Trophoblast cell (in vitro differentiated cells and primary cell): ENCODE data around the gene KLK5.

Experiments used
- DNase-seq, 2 donors: peaks; one replicate each; pipeline ENCODE4 v3.0.0-alpha.2; 2016
- H2AFZ ChIP-seq: 2 replicates; pipeline ENCODE4 v1.6.1; 2013; ENCODE audit warnings: low read length, moderate library complexity, mild to moderate bottlenecking; ENCODE audit not compliant: insufficient read depth, poor library complexity
- H2AK5ac ChIP-seq: 2 replicates; pipeline ENCODE4 v1.6.1; 2013; ENCODE audit warnings: mild to moderate bottlenecking, low read length
- H2BK120ac ChIP-seq: 2 replicates; pipeline ENCODE4 v1.6.1; 2013; ENCODE audit warnings: low read length, mild to moderate bottlenecking, moderate library complexity; ENCODE audit not compliant: insufficient read depth, poor library complexity
- H2BK12ac ChIP-seq: 2 replicates; pipeline ENCODE4 v1.6.1; 2013; ENCODE audit warnings: mild to moderate bottlenecking, low read length, moderate library complexity
- H2BK5ac ChIP-seq: 2 replicates; pipeline ENCODE4 v1.6.1; 2013; ENCODE audit warnings: low read length, low read depth, moderate library complexity, mild to moderate bottlenecking; ENCODE audit not compliant: poor library complexity
- H3K14ac ChIP-seq: 2 replicates; pipeline ENCODE4 v1.6.1; 2013; ENCODE audit warnings: mild to moderate bottlenecking, low read length
- H3K18ac ChIP-seq: 2 replicates; pipeline ENCODE4 v1.6.1; 2013; ENCODE audit warnings: mild to moderate bottlenecking, low read length
- H3K23ac ChIP-seq: 2 replicates; pipeline ENCODE4 v1.6.1; 2013; ENCODE audit warnings: low read length
- H3K27ac ChIP-seq: 2 replicates; pipeline ENCODE4 v1.5.1; 2013; ENCODE audit warnings: low read depth, mild to moderate bottlenecking, inconsistent platforms, low read length, moderate library complexity
- H3K27me3 ChIP-seq: 2 replicates; pipeline ENCODE4 v1.6.1; 2013; ENCODE audit warnings: inconsistent platforms, mild to moderate bottlenecking, low read length, moderate library complexity; ENCODE audit not compliant: insufficient read depth
- H3K36me3 ChIP-seq, 2 experiments: 1 replicate in 1 of 2; 2 replicates in 1 of 2; pipeline ENCODE4 v1.6.1; 2013; ENCODE audit warnings: low read length in 2 of 2, mild to moderate bottlenecking in 2 of 2, moderate library complexity in 1 of 2; ENCODE audit not compliant: insufficient read depth in 2 of 2, control insufficient read depth in 1 of 2
- H3K4ac ChIP-seq: 2 replicates; pipeline ENCODE4 v1.6.1; 2013; ENCODE audit warnings: low read depth, mild to moderate bottlenecking, low read length, moderate library complexity
- H3K4me1 ChIP-seq, 2 experiments: 1 replicate in 1 of 2; 2 replicates in 1 of 2; pipeline ENCODE4 v1.6.1; 2013; ENCODE audit warnings: low read length in 2 of 2, mild to moderate bottlenecking in 2 of 2, moderate library complexity in 1 of 2; ENCODE audit not compliant: insufficient read depth in 2 of 2, control insufficient read depth in 1 of 2
- H3K4me2 ChIP-seq: 2 replicates; pipeline ENCODE4 v1.6.1; 2013; ENCODE audit warnings: inconsistent platforms, mild to moderate bottlenecking, low read length, moderate library complexity
- H3K4me3 ChIP-seq: 2 replicates; pipeline ENCODE4 v1.5.1; 2013; ENCODE audit warnings: mild to moderate bottlenecking, low read depth, low read length, inconsistent platforms
- H3K79me1 ChIP-seq: one replicate; pipeline ENCODE4 v1.6.1; 2013; ENCODE audit warnings: low read length
- H3K79me2 ChIP-seq: 2 replicates; pipeline ENCODE4 v1.6.1; 2013; ENCODE audit warnings: low read length, mild to moderate bottlenecking; ENCODE audit not compliant: control insufficient read depth, insufficient read depth, poor library complexity
- H3K9ac ChIP-seq: 2 replicates; pipeline ENCODE4 v1.6.1; 2013; ENCODE audit warnings: mild to moderate bottlenecking, low read length
- H3K9me3 ChIP-seq: 2 replicates; pipeline ENCODE4 v1.6.1; 2013; ENCODE audit warnings: low read depth, mild to moderate bottlenecking, control low read depth, inconsistent platforms, low read length; ENCODE audit not compliant: insufficient read depth
- H4K12ac ChIP-seq: 2 replicates; pipeline ENCODE4 v1.6.1; 2013; ENCODE audit warnings: low read depth, mild to moderate bottlenecking, low read length, moderate library complexity
- H4K8ac ChIP-seq: 2 replicates; pipeline ENCODE4 v1.6.1; 2013; ENCODE audit warnings: low read depth, mild to moderate bottlenecking, low read length, moderate library complexity
- H4K91ac ChIP-seq: one replicate; pipeline ENCODE4 v1.6.1; 2013; ENCODE audit warnings: low read depth, mild to moderate bottlenecking, low read length, moderate library complexity
- WGBS: extraction: QIAGEN DNeasy Blood & Tissue Kit; methylation state at CpG from one replicate; pipeline ENCODE4 v1.1.7; 2013; ENCODE audit warnings: missing lambda C conversion rate; ENCODE audit not compliant: insufficient read length, insufficient coverage; ENCODE audit errors: extremely low coverage; 5-methylcytosine and 5-hydroxymethylcytosine counted together

KLK5 gene

GRCh38 chr19:50910722-50911121 lies 42.1 kb downstream of the KLK5 start:
- DNase-seq, result no peak
- Histone ChIP-seq H3K79me1 (no peaks in the 10 kb centered on the region), H2BK120ac (no peak overlapping the region), H3K79me2 (no peaks in the 10 kb centered on the region), H3K9me3 (peaks cover 14% of the 10 kb centered on the region), H4K12ac (no peak overlapping the region), H3K4ac (no peak overlapping the region), H3K4me3 (no peak overlapping the region), H3K36me3 (no peaks in the 10 kb centered on the region), H3K18ac (no peak overlapping the region), H4K8ac (no peak overlapping the region), H3K27me3 (peaks cover 23% of the 10 kb centered on the region), H3K4me2 (no peak overlapping the region), H2AK5ac (no peak overlapping the region), H2AFZ (no peak overlapping the region), H3K9ac (no peak overlapping the region), H3K14ac (no peak overlapping the region), H3K4me1 (peaks cover 0 to 4% of the 10 kb centered on the region in 2 experiments), H2BK5ac (no peak overlapping the region), H3K27ac (no peak overlapping the region), H3K23ac (no peak overlapping the region), H2BK12ac (no peak overlapping the region), H4K91ac (no peak overlapping the region)
- no CpG with 5 or more reads among the region's 4 CpGs for WGBS

- H3K18ac ChIP-seq, result no peak overlapping the region
- H3K9me3 ChIP-seq, result peaks cover 14% of the 10 kb centered on the region
- H3K23ac ChIP-seq, result no peak overlapping the region
- no peaks in the 10 kb centered on the region for H3K36me3 ChIP-seq
- H4K91ac ChIP-seq, result no peak overlapping the region
- no peak overlapping the region for H2BK12ac ChIP-seq
- no peak overlapping the region for H3K4ac ChIP-seq
- H2BK120ac ChIP-seq, result no peak overlapping the region
- no peak overlapping the region for H3K9ac ChIP-seq
- DNase-seq, result no peak
- WGBS, result no CpG with 5 or more reads among the region's 36 CpGs
- H2AK5ac ChIP-seq, result no peak overlapping the region
- peak overlapping the region; percentile 27 for H2AFZ ChIP-seq
- H3K4me3 ChIP-seq, result no peak overlapping the region
- H3K27ac ChIP-seq, result no peak overlapping the region
- no peak overlapping the region for H4K12ac ChIP-seq
- peaks cover 0 to 4% of the 10 kb centered on the region in 2 experiments for H3K4me1 ChIP-seq
- H3K4me2 ChIP-seq, result peak overlapping the region; percentile 8
- no peak overlapping the region for H4K8ac ChIP-seq
- peaks cover 23% of the 10 kb centered on the region for H3K27me3 ChIP-seq
- H3K79me1 ChIP-seq, result no peaks in the 10 kb centered on the region
- no peaks in the 10 kb centered on the region for H3K79me2 ChIP-seq
- H2BK5ac ChIP-seq, result no peak overlapping the region
- no peak overlapping the region for H3K14ac ChIP-seq
These were observed 43.4 kb downstream of the KLK5 start for GRCh38 chr19:50909240-50910070.

GRCh38 chr19:50908336-50908735 lies 44.5 kb downstream of the KLK5 start:
- no peak overlapping the region for H3K9ac ChIP-seq
- no peak overlapping the region for H3K4ac ChIP-seq
- H3K4me3 ChIP-seq, result no peak overlapping the region
- H3K4me1 ChIP-seq, result peaks cover 0 to 4% of the 10 kb centered on the region in 2 experiments
- H2BK12ac ChIP-seq, result no peak overlapping the region
- H4K12ac ChIP-seq, result no peak overlapping the region
- no peak overlapping the region for H3K27ac ChIP-seq
- no peaks in the 10 kb centered on the region for H3K79me2 ChIP-seq
- H3K23ac ChIP-seq, result no peak overlapping the region
- no peak overlapping the region for H2AFZ ChIP-seq
- H2BK120ac ChIP-seq, result no peak overlapping the region
- H3K36me3 ChIP-seq, result no peaks in the 10 kb centered on the region
- H4K8ac ChIP-seq, result no peak overlapping the region
- no peak overlapping the region for H4K91ac ChIP-seq
- H3K14ac ChIP-seq, result no peak overlapping the region
- H3K4me2 ChIP-seq, result no peak overlapping the region
- no peak overlapping the region for H3K18ac ChIP-seq
- no peak for DNase-seq
- no peaks in the 10 kb centered on the region for H3K79me1 ChIP-seq
- no peak overlapping the region for H2BK5ac ChIP-seq
- WGBS, result no CpG with 5 or more reads among the region's 25 CpGs
- H2AK5ac ChIP-seq, result no peak overlapping the region
- H3K27me3 ChIP-seq, result peaks cover 23% of the 10 kb centered on the region
- peaks cover 14% of the 10 kb centered on the region for H3K9me3 ChIP-seq

GRCh38 chr19:50906217-50906616 lies 46.6 kb downstream of the KLK5 start:
- no peak overlapping the region for H2AK5ac ChIP-seq
- H3K4ac ChIP-seq, result no peak overlapping the region
- peaks cover 6% of the 10 kb centered on the region for H3K27me3 ChIP-seq
- no CpG with 5 or more reads among the region's 5 CpGs for WGBS
- H3K79me2 ChIP-seq, result no peaks in the 10 kb centered on the region
- H2BK12ac ChIP-seq, result no peak overlapping the region
- H3K9me3 ChIP-seq, result peaks cover 12% of the 10 kb centered on the region
- H2BK120ac ChIP-seq, result no peak overlapping the region
- no peak overlapping the region for H3K4me2 ChIP-seq
- H3K4me1 ChIP-seq, result peaks cover 0 to 4% of the 10 kb centered on the region in 2 experiments
- H3K79me1 ChIP-seq, result no peaks in the 10 kb centered on the region
- DNase-seq, result peak in 1 of 2 donors; percentile 9
- no peak overlapping the region for H3K27ac ChIP-seq
- no peak overlapping the region for H2BK5ac ChIP-seq
- no peak overlapping the region for H4K12ac ChIP-seq
- no peak overlapping the region for H3K4me3 ChIP-seq
- no peak overlapping the region for H3K18ac ChIP-seq
- no peak overlapping the region for H3K9ac ChIP-seq
- H2AFZ ChIP-seq, result no peak overlapping the region
- H4K91ac ChIP-seq, result no peak overlapping the region
- H3K23ac ChIP-seq, result no peak overlapping the region
- H3K14ac ChIP-seq, result no peak overlapping the region
- no peak overlapping the region for H4K8ac ChIP-seq
- no peaks in the 10 kb centered on the region for H3K36me3 ChIP-seq
